ENCODE data around the gene IDH3A. TPM values are rescaled to one million over a fixed set of nuclear protein-coding genes. Genes with fewer than 3 reads are reported as not detected.
A peak's percentile ranks its signal among the peaks of the same experiment; 100 is the strongest.

Gene IDH3A
- total RNA-seq, result 24.9 and 25.2 TPM in 2 replicates
- 65.0 and 84.6 TPM in 2 replicates for polyA plus RNA-seq
- polyA plus RNA-seq (2012), result 42.2 and 57.8 TPM in 2 replicates
- polyA minus RNA-seq (ENCODE audit: low replicate concordance), result 10.1 and 32.5 TPM in 2 replicates

DNA sequence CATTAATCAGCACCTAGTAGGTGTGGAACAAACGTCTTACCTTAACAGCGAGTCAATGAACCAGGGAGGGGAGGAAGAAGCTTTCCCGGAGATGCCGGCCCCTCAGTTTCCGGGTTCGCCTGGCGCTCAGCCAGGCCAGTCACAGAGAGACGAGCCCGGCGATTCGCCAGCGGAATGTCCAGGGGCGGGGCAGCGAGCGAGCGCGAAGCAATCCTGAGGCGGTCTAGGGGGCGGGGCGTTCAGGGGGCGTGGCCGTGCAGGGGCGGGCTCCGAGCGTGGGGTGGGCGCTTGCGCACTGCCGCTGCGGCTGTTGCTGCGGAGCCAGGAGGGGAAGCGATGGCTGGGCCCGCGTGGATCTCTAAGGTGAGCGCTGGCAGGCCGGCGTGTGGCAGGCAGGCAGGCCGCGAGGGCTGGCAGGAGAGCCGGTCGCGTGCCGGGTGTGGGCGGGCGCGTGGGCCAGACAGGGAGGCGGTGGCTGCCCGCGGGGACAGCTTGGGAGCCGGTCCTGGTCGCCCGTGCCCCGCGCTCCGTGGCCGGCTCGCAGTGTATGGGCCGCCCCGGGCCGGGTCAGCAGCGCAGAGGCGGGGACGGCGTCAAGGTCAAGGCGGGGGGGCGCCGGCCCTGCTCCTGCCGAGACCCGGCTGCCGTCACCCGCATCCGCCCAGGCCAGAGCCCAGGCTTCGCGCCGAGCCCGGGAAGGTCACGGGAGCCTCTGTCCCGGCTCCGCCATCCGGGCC, at the start of gene IDH3A:
TSS of gene IDH3A (plus strand) at position 295 of the 737 bp plus-strand sequence. CDS start at position 337, 42 bp downstream.
- H2AFZ ChIP-seq (ENCODE audit: low read length), result peak within 1 kb of the TSS; percentile 68
- no peaks in the 10 kb centered on the region for H3K36me3 ChIP-seq (ENCODE audit: control insufficient read depth, insufficient read depth, low read length)
- peak within 1 kb of the TSS; percentile 96 for H3K4me2 ChIP-seq (ENCODE audit: extremely low read depth, insufficient read depth, low read length)
- H3K27me3 ChIP-seq (ENCODE audit: control insufficient read depth, insufficient read depth, low read length), result no peaks in the 10 kb centered on the region
- peak; percentile 89 to 95 for DNase-seq (ENCODE audit: low read depth in 2 of 2)
- H3K9me3 ChIP-seq (ENCODE audit: control insufficient read depth, insufficient read depth, low read depth, low read length), result no peaks in the 10 kb centered on the region
- no peak for TF ChIP-seq EZH2 (IDR thresholded peaks at IDR 0.05; ENCODE audit: low read length, missing control alignments)
- TF ChIP-seq, protein P1, sequence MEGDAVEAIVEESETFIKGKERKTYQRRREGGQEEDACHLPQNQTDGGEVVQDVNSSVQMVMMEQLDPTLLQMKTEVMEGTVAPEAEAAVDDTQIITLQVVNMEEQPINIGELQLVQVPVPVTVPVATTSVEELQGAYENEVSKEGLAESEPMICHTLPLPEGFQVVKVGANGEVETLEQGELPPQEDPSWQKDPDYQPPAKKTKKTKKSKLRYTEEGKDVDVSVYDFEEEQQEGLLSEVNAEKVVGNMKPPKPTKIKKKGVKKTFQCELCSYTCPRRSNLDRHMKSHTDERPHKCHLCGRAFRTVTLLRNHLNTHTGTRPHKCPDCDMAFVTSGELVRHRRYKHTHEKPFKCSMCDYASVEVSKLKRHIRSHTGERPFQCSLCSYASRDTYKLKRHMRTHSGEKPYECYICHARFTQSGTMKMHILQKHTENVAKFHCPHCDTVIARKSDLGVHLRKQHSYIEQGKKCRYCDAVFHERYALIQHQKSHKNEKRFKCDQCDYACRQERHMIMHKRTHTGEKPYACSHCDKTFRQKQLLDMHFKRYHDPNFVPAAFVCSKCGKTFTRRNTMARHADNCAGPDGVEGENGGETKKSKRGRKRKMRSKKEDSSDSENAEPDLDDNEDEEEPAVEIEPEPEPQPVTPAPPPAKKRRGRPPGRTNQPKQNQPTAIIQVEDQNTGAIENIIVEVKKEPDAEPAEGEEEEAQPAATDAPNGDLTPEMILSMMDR (conservative IDR thresholded peaks at IDR 0.05 in 1 of 2, IDR thresholded peaks at IDR 0.05 in 1 of 2; ENCODE audit: low read depth in 1 of 2, low read length in 2 of 2), result no peak
- H3K4me3 ChIP-seq (replicated peaks in 1 of 4; ENCODE audit: control extremely low read depth in 1 of 4, insufficient read depth in 1 of 4, low read depth in 3 of 4, low read length in 4 of 4), result peak within 1 kb of the TSS; percentile 81 to 89 (median 82)
- peak within 1 kb of the TSS; percentile 78 for H3K9ac ChIP-seq (ENCODE audit: insufficient read depth, low read length)
- peaks cover 15% of the 10 kb centered on the region for H3K79me2 ChIP-seq (ENCODE audit: control insufficient read depth, insufficient read depth, low read length)
- H3K27ac ChIP-seq (ENCODE audit: insufficient read depth, low read length), result peak within 1 kb of the TSS; percentile 85
- no peaks in the 10 kb centered on the region for H3K4me1 ChIP-seq (ENCODE audit: control insufficient read depth, extremely low read depth, insufficient read depth, low read length)
- no peaks in the 10 kb centered on the region for H4K20me1 ChIP-seq (ENCODE audit: control insufficient read depth, extremely low read depth, insufficient read depth, low read length)

DNA sequence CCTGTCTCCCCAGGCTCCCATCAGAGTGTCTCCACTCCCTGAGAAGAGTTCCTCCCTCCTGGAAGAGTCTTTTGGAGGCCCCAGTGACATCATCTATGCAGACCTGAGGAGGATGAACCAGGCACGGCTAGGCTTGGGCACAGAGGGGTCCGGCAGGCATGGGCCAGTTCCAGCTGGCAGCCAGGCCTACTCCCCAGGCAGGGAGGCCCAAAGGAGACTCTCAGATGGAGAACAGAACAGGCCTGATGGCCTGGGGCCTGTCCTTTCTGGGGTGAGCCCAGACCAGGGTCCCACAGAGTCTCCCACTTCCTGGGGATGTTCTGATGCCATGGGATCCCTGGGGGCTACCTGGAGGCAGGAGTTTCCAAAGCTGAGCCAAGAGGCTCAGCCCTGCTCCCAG, 48.3 kb upstream of the IDH3A start:
- Histone ChIP-seq H3K4me2 (ENCODE audit: extremely low read depth, insufficient read depth, low read length) (no peak overlapping the region), H3K4me1 (ENCODE audit: control insufficient read depth, extremely low read depth, insufficient read depth, low read length) (peaks cover 1% of the 10 kb centered on the region), H3K27ac (ENCODE audit: insufficient read depth, low read length) (no peak overlapping the region), H3K27me3 (ENCODE audit: control insufficient read depth, insufficient read depth, low read length) (no peaks in the 10 kb centered on the region), H3K36me3 (ENCODE audit: control insufficient read depth, insufficient read depth, low read length) (no peaks in the 10 kb centered on the region), H4K20me1 (ENCODE audit: control insufficient read depth, extremely low read depth, insufficient read depth, low read length) (no peaks in the 10 kb centered on the region), H2AFZ (ENCODE audit: low read length) (no peak overlapping the region), H3K4me3 (replicated peaks in 1 of 4; ENCODE audit: control extremely low read depth in 1 of 4, insufficient read depth in 1 of 4, low read depth in 3 of 4, low read length in 4 of 4) (no peak overlapping the region), H3K79me2 (ENCODE audit: control insufficient read depth, insufficient read depth, low read length) (no peaks in the 10 kb centered on the region), H3K9me3 (ENCODE audit: control insufficient read depth, insufficient read depth, low read depth, low read length) (no peaks in the 10 kb centered on the region), H3K9ac (ENCODE audit: insufficient read depth, low read length) (no peak overlapping the region)
- no peak for DNase-seq (ENCODE audit: low read depth in 2 of 2)
- no peak for TF ChIP-seq EZH2 (IDR thresholded peaks at IDR 0.05; ENCODE audit: low read length, missing control alignments)
- TF ChIP-seq, protein P1 (conservative IDR thresholded peaks at IDR 0.05 in 1 of 2, IDR thresholded peaks at IDR 0.05 in 1 of 2; ENCODE audit: low read depth in 1 of 2, low read length in 2 of 2), result no peak

DNA sequence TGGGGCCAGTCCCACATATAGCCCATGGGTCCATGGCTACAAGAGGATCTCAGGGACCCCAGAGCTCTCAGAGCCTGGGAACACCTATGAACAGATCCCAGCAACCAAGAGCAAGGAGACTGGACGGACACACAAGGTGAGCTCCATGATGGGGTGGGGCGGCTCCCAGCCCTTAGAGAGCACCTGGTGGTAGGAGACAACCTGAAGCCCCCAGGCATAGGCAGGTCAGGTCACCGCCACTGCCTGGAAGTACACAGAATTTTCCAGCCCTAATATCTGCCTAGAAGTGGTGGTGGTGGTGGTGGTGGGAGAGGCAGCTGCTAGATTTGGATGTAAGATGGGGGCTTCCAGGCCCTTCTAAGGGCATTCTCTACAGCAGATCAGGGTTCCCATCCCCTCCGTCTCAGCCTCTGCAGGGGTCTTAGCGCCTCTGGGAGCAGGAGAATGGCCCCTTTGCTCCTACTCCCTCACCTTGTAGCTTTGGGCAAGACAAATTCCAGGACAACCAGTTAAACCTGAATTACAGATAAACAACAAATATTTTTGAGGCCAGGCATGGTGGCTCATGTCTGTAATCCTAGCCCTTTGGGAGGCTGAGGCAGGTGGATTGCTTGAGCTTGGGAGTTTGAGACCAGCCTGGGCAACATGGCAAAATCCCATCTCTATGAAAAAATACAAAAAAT, 47.6 kb upstream of the IDH3A start:
- Histone ChIP-seq H3K27ac (ENCODE audit: insufficient read depth, low read length) (no peak overlapping the region), H3K4me1 (ENCODE audit: control insufficient read depth, extremely low read depth, insufficient read depth, low read length) (peaks cover 3% of the 10 kb centered on the region), H3K36me3 (ENCODE audit: control insufficient read depth, insufficient read depth, low read length) (no peaks in the 10 kb centered on the region), H2AFZ (ENCODE audit: low read length) (no peak overlapping the region), H3K79me2 (ENCODE audit: control insufficient read depth, insufficient read depth, low read length) (no peaks in the 10 kb centered on the region), H4K20me1 (ENCODE audit: control insufficient read depth, extremely low read depth, insufficient read depth, low read length) (no peaks in the 10 kb centered on the region), H3K4me2 (ENCODE audit: extremely low read depth, insufficient read depth, low read length) (no peak overlapping the region), H3K9ac (ENCODE audit: insufficient read depth, low read length) (no peak overlapping the region), H3K4me3 (replicated peaks in 1 of 4; ENCODE audit: control extremely low read depth in 1 of 4, insufficient read depth in 1 of 4, low read depth in 3 of 4, low read length in 4 of 4) (no peak overlapping the region), H3K27me3 (ENCODE audit: control insufficient read depth, insufficient read depth, low read length) (no peaks in the 10 kb centered on the region), H3K9me3 (ENCODE audit: control insufficient read depth, insufficient read depth, low read depth, low read length) (no peaks in the 10 kb centered on the region)
- no peak for DNase-seq (ENCODE audit: low read depth in 2 of 2)
- TF ChIP-seq, protein P1 (conservative IDR thresholded peaks at IDR 0.05 in 1 of 2, IDR thresholded peaks at IDR 0.05 in 1 of 2; ENCODE audit: low read depth in 1 of 2, low read length in 2 of 2), result no peak
- TF ChIP-seq EZH2 (IDR thresholded peaks at IDR 0.05; ENCODE audit: low read length, missing control alignments), result no peak

All from fibroblast of lung (primary cell).